Endothelial cell of umbilical vein (primary cell): ENCODE results near the gene TOP2B. TPM values are rescaled to one million over a fixed set of nuclear protein-coding genes. Genes with fewer than 3 reads are reported as not detected.

Experiments
- BruUV-seq: library from RNA; stranded (reverse); fragments of 400-500 nt; replicated peaks from 2 replicates; lab custom pipeline; 2021; lab: Mats Ljungman, UMichigan
- CTCF ChIA-PET: fragments of 300-600, 350-600 bp; sonication (Branson Sonifier 250); formaldehyde crosslinking; loops from one replicate; lab custom pipeline; 2021; ENCODE audit warnings: antibody characterized with exemption, inconsistent platforms; lab: Charles Lee
- POLR2A ChIA-PET: fragments of 300-600, 350-600 bp; sonication (Branson Sonifier 250); formaldehyde crosslinking; loops from one replicate; lab custom pipeline; 2021; ENCODE audit warnings: antibody characterized with exemption, inconsistent platforms; lab: Charles Lee
- DNase-seq: peaks from one replicate; pipeline ENCODE4 v3.0.0-alpha.2; 2011; ENCODE audit warnings: low read depth, low spot score
- FAIRE-seq: peaks from 2 replicates; lab custom pipeline; 2011; peaks lifted over from hg19 to GRCh38; lab: Jason Lieb, UNC
- H2AFZ ChIP-seq: 2 replicates; pipeline ENCODE4 v1.6.0; 2012; ENCODE audit warnings: low read depth, low read length, control low read depth, inconsistent platforms
- H3K27ac ChIP-seq: 2 replicates; pipeline ENCODE4 v1.5.1; 2011; ENCODE audit warnings: low read depth, mild to moderate bottlenecking, control low read depth, low read length, moderate library complexity; ENCODE audit not compliant: insufficient read depth
- H3K27me3 ChIP-seq, 2 experiments: 2 replicates each; pipeline versions ENCODE4 v1.6.0 to v1.6.1; 2011; ENCODE audit warnings: low read length in 2 of 2, mixed read lengths in 1 of 2; ENCODE audit not compliant: control insufficient read depth in 2 of 2, insufficient read depth in 2 of 2
- H3K36me3 ChIP-seq, 2 experiments: 2 replicates in 1 of 2; 3 replicates in 1 of 2; pipeline ENCODE4 v1.5.1; 2011; ENCODE audit warnings: low read length in 2 of 2, mild to moderate bottlenecking in 1 of 2, moderate library complexity in 1 of 2; ENCODE audit not compliant: control insufficient read depth in 2 of 2, insufficient read depth in 2 of 2; ENCODE audit errors: extremely low read depth in 1 of 2
- H3K4me1 ChIP-seq: 3 replicates; pipeline ENCODE4 v1.5.1; 2011; ENCODE audit warnings: mild to moderate bottlenecking, low read length; ENCODE audit not compliant: control insufficient read depth, insufficient read depth; ENCODE audit errors: extremely low read depth
- H3K4me2 ChIP-seq: 2 replicates; pipeline ENCODE4 v1.6.1; 2011; ENCODE audit warnings: low read length, control low read depth, mixed read lengths; ENCODE audit not compliant: insufficient read depth
- H3K4me3 ChIP-seq, 3 experiments: fragments of 200-600 bp in 1 of 3; sonication (generic), shearing (Covaris generic) in 1 of 3; replicated peaks in 1 of 3; 2 replicates each; pipeline ENCODE4 v1.5.1; 2011 to 2016; ENCODE audit warnings: control low read depth in 3 of 3, low read length in 3 of 3, mild to moderate bottlenecking in 2 of 3, inconsistent platforms in 1 of 3, low read depth in 1 of 3, moderate library complexity in 1 of 3; ENCODE audit not compliant: insufficient read depth in 1 of 3
- H3K79me2 ChIP-seq: 2 replicates; pipeline ENCODE4 v1.6.0; 2012; ENCODE audit warnings: low read length, inconsistent platforms; ENCODE audit not compliant: control insufficient read depth, insufficient read depth
- H3K9ac ChIP-seq: replicated peaks from 2 replicates; pipeline ENCODE3; 2011; ENCODE audit warnings: low read length, control low read depth; ENCODE audit not compliant: insufficient read depth; ENCODE audit errors: extremely low read depth
- H3K9me1 ChIP-seq: replicated peaks from 3 replicates; pipeline ENCODE4 v1.6.0; 2011; ENCODE audit warnings: mild to moderate bottlenecking, low read length; ENCODE audit not compliant: control insufficient read depth, insufficient read depth; ENCODE audit errors: extremely low read depth
- H3K9me3 ChIP-seq: replicated peaks from 2 replicates; pipeline ENCODE4 v1.5.1; 2012; ENCODE audit warnings: low read length, inconsistent platforms; ENCODE audit not compliant: control insufficient read depth, insufficient read depth
- H4K20me1 ChIP-seq: replicated peaks from 2 replicates; pipeline ENCODE3; 2011; ENCODE audit warnings: mild to moderate bottlenecking, low read length; ENCODE audit not compliant: control insufficient read depth, insufficient read depth; ENCODE audit errors: extremely low read depth
- CTCF ChIP-seq, 2 donors: IDR thresholded peaks; 1 replicate in 1 of 2; 2 replicates in 1 of 2; pipeline ENCODE4 v1.5.1; 2011; ENCODE audit warnings: low read length in 2 of 2, mild to moderate bottlenecking in 2 of 2, moderate library complexity in 2 of 2, control low read depth in 1 of 2, inconsistent platforms in 1 of 2, low read depth in 1 of 2; ENCODE audit not compliant: insufficient read depth in 1 of 2; ENCODE audit errors: extremely low read depth in 1 of 2
- EZH2 ChIP-seq: IDR thresholded peaks from 2 replicates; pipeline ENCODE4 v1.6.1; 2012; ENCODE audit warnings: borderline replicate concordance, low read depth, mild to moderate bottlenecking, moderate library complexity, low read length, inconsistent platforms; ENCODE audit not compliant: severe bottlenecking
- GATA2 ChIP-seq: IDR thresholded peaks from 2 replicates; pipeline ENCODE4 v1.7.0; 2011; ENCODE audit warnings: low read depth, mild to moderate bottlenecking, moderate library complexity, mixed read lengths, low read length; ENCODE audit not compliant: insufficient read length, insufficient read depth
- JUN ChIP-seq: IDR thresholded peaks from 2 replicates; pipeline ENCODE4 v1.6.1; 2011; ENCODE audit warnings: borderline replicate concordance, low read depth; ENCODE audit not compliant: insufficient read length, insufficient read depth
- MAX ChIP-seq: IDR thresholded peaks from 2 replicates; pipeline ENCODE4 v1.6.1; 2011; ENCODE audit not compliant: insufficient read depth, insufficient read length
- MYC ChIP-seq: IDR thresholded peaks from one replicate; pipeline ENCODE4 v1.6.1; 2011; ENCODE audit warnings: mild to moderate bottlenecking, low read depth, low read length
- POLR2A ChIP-seq: IDR thresholded peaks from 2 replicates; pipeline ENCODE4 v1.6.1; 2012; ENCODE audit warnings: low read depth, mild to moderate bottlenecking, control low read depth, low read length
- POLR2AphosphoS5 ChIP-seq: IDR thresholded peaks from 2 replicates; pipeline ENCODE4 v1.6.1; 2012; ENCODE audit warnings: low read depth, mild to moderate bottlenecking, control low read depth, low read length, moderate library complexity; ENCODE audit not compliant: insufficient read depth
- dilution Hi-C: fragments of 300-500 bp; cut with MboI; formaldehyde crosslinking; loops from one replicate; pipeline ENCODE4 v1.15.0; 2019; ENCODE audit warnings: low sequenced_read_pairs; ENCODE audit not compliant: extremely low pct_ligation_motif_present
- intact Hi-C: fragments of 100-400 bp; cut with micrococcal nuclease; formaldehyde crosslinking; loops from one replicate; pipeline ENCODE4 v1.10.0; 2022
- polyA plus RNA-seq, 4 experiments: library from polyadenylated mRNA; depleted of rRNA in 3 of 4; stranded (reverse) in 3 of 4; unstranded in 1 of 4; fragments of >200 nt; gene quantifications; 2 replicates each; pipeline versions ENCODE4 v1.2.1 to v1.2.3, GENCODE V29; 2011 to 2012; ENCODE audit warnings: missing spikeins in 1 of 4
- total RNA-seq: library from RNA; stranded (reverse); gene quantifications from 2 replicates; pipeline ENCODE4 v1.2.3, GENCODE V29; 2021

TOP2B gene
- total and polyA plus RNA-seq, 2 donors (not counting 3 experiments of a cell fraction or from before 2014, with no cell fraction given) = 20.4 to 98.9 TPM

DNA sequence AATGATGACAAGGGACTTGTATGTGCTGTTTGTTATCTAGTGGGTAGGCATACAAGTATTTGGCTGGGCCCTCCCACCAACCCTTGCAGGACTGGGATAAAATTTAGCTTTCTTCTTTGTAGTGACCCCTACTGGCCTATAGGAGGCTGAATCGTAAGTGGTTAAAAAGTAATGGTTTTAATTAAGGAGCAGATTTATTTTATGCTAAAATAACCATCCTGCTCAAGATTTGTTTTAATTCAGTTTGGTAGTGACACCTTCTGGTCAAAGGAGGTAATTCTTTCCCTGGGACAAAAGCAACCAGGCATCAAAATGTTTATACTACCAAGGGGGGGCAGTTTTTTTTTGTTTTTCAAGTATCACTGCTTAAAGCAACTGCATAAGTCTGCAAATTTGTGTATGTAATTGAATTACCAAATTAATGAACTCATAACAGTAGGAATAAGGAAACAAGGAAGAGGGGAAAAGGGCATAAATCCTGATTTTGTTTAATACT is 70.7 kb downstream of the TOP2B start:
- dilution Hi-C loops (no loop called here), intact Hi-C loops (loop anchor here (1.0 to 5.0 kb wide), 10 partner anchors 85 to 914 kb away; partner anchors contain the start of gene RARB)
- Histone ChIP-seq H3K4me2 (no peak overlapping the region), H2AFZ (no peak overlapping the region), H3K27ac (no peak overlapping the region), H3K9ac (no peak overlapping the region), H3K4me3 (no peak overlapping the region), H3K36me3 (peaks cover 5 to 6% of the 10 kb centered on the region in 2 experiments), H3K4me1 (peaks cover 6% of the 10 kb centered on the region), H4K20me1 (no peaks in the 10 kb centered on the region), H3K9me1 (no peaks in the 10 kb centered on the region), H3K27me3 (no peaks in the 10 kb centered on the region), H3K9me3 (no peaks in the 10 kb centered on the region), H3K79me2 (no peaks in the 10 kb centered on the region)
- TF ChIP-seq CTCF (IDR thresholded peaks at IDR 0.05; ENCODE audit: extremely low read depth in 1 of 2, insufficient read depth in 1 of 2, low read depth in 1 of 2, low read length in 2 of 2) (peak; percentile 48 to 75), POLR2A (no peak)
- ChIA-PET POLR2A (interaction anchor here (2.4 kb wide), 1 partner anchor 166 kb away, joined by 12 read pairs; the partner anchor contains the start of gene RARB), CTCF (interaction anchor here (0.5 to 5.0 kb wide), 85 partner anchors 8 to 914 kb away, joined by 3 to 70 read pairs (median 5); partner anchors contain the start of gene RARB)
- BruUV-seq = no TSS peak
- peak; percentile 80 for FAIRE-seq
- peak; percentile 90 for DNase-seq

DNA sequence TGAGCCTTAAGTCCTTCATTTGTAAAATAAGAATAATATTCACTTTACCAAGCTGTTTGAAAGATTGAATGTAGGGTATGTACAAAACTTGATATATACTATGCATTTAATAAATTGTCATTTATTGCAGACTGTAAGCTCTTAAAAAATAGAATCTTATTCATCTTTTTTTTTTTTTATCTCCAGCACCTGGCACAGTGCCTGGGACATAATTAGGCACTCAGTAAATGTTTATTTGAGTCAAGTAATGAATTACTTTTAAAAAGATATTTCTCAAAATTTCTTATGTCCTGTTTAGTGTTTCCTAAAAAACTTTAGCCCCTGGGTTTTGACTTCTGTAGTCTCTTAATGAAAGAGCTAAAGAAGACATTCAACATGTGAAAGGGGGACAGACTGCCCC is 71.7 kb downstream of the TOP2B start:
- no TSS peak for BruUV-seq
- Histone ChIP-seq H3K27ac (peak overlapping the region; percentile 25), H3K9ac (no peak overlapping the region), H3K4me3 (no peak overlapping the region), H3K4me1 (peaks cover 6% of the 10 kb centered on the region), H3K4me2 (no peak overlapping the region), H3K9me1 (no peaks in the 10 kb centered on the region), H4K20me1 (no peaks in the 10 kb centered on the region), H3K27me3 (no peaks in the 10 kb centered on the region), H3K9me3 (no peaks in the 10 kb centered on the region), H2AFZ (no peak overlapping the region), H3K79me2 (no peaks in the 10 kb centered on the region), H3K36me3 (peaks cover 5 to 6% of the 10 kb centered on the region in 2 experiments)
- TF ChIP-seq GATA2 (no peak), MAX (no peak), MYC (no peak), JUN (no peak), EZH2 (no peak), CTCF (IDR thresholded peaks at IDR 0.05; ENCODE audit: extremely low read depth in 1 of 2, insufficient read depth in 1 of 2, low read depth in 1 of 2, low read length in 2 of 2) (no peak), POLR2AphosphoS5 (no peak), POLR2A (no peak)
- DNase-seq = peak; percentile 23
- dilution Hi-C loops = no loop called here
- ChIA-PET CTCF (interaction anchor here (0.8 to 5.0 kb wide), 46 partner anchors 14 to 820 kb away, joined by 3 to 70 read pairs (median 6); partner anchors contain the start of gene RARB), POLR2A (interaction anchor here (2.4 kb wide), 1 partner anchor 165 kb away, joined by 12 read pairs; the partner anchor contains the start of gene RARB)
- intact Hi-C loops = loop anchor here (5.0 kb wide), 2 partner anchors 181 to 441 kb away; no protein-coding TSS in a partner anchor
- no peak for FAIRE-seq
